IPS DF 6.9 (cell line): ENCODE data around the gene TMEM8B.
A peak's percentile ranks its signal among the peaks of the same experiment; 100 is the strongest.

Experiments
- DNase-seq: peaks from one replicate; pipeline ENCODE4 v3.0.0-alpha.2; 2013; ENCODE audit warnings: low read depth, low spot score
- H3K27ac ChIP-seq: one replicate; pipeline ENCODE4 v1.5.1; 2013; ENCODE audit warnings: low read length, control low read depth
- H3K27me3 ChIP-seq: 2 replicates; pipeline ENCODE4 v1.6.1; 2013; ENCODE audit warnings: mild to moderate bottlenecking, low read length; ENCODE audit not compliant: control insufficient read depth, insufficient read depth
- H3K36me3 ChIP-seq: 2 replicates; pipeline ENCODE4 v1.6.1; 2013; ENCODE audit warnings: low read length; ENCODE audit not compliant: control insufficient read depth, insufficient read depth
- H3K4me1 ChIP-seq: 2 replicates; pipeline ENCODE4 v1.6.1; 2013; ENCODE audit warnings: low read length; ENCODE audit not compliant: control insufficient read depth, insufficient read depth
- H3K4me3 ChIP-seq: 2 replicates; pipeline ENCODE4 v1.5.1; 2013; ENCODE audit warnings: mild to moderate bottlenecking, low read length
- H3K9me3 ChIP-seq: 2 replicates; pipeline ENCODE4 v1.6.1; 2013; ENCODE audit warnings: low read length, inconsistent platforms; ENCODE audit not compliant: control insufficient read depth, insufficient read depth
- WGBS: extraction: QIAGEN DNeasy Blood & Tissue Kit; methylation state at CpG from one replicate; pipeline ENCODE4 v1.1.7; 2013; ENCODE audit warnings: mixed read lengths, missing lambda C conversion rate; ENCODE audit not compliant: insufficient read length, insufficient coverage; 5-methylcytosine and 5-hydroxymethylcytosine counted together

TMEM8B gene

GRCh38 chr9:35827486-35827885 lies 1.5 kb upstream of the TMEM8B start:
- no peak for DNase-seq
- no CpG with 5 or more reads among the region's 3 CpGs for WGBS
- H3K27ac ChIP-seq = no peak overlapping the region
- H3K4me1 ChIP-seq = peaks cover 1% of the 10 kb centered on the region; the same call in 1 of the 2 replicates
- H3K27me3 ChIP-seq = no peaks in the 10 kb centered on the region
- no peak overlapping the region for H3K4me3 ChIP-seq
- H3K36me3 ChIP-seq = no peaks in the 10 kb centered on the region
- H3K9me3 ChIP-seq = no peaks in the 10 kb centered on the region

DNA sequence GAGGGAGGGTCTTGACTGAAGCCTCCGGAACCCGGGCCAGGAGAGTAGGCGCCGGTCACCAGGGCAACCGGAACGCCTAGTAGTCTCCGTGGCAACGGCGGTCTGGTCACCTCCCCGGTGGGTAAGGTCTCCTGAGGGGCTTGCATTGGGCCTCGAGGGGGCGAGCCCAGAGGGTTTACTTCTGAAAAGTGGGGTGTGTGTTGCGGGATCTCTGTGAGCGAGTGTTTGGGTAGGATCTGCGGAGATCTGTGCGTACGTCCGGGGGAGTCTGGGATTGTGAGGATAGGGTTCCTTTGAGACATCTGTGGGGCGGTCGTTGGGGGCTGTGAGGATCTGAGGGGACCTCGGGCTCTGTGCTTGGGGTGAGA lies 328 bp upstream of the TMEM8B start, which contains the start of gene FAM221B:
TSS of gene FAM221B (minus strand) at position 17 of the 368 bp plus-strand sequence. CDS start 2,571 bp downstream, outside the sequence.
- WGBS = no CpG with 5 or more reads among the region's 21 CpGs
- DNase-seq = no peak
- no peaks in the 10 kb centered on the region for H3K27me3 ChIP-seq
- H3K9me3 ChIP-seq = no peaks in the 10 kb centered on the region
- H3K27ac ChIP-seq = no peak within 1 kb of the TSS
- H3K4me3 ChIP-seq = peak within 1 kb of the TSS; percentile 90
- H3K36me3 ChIP-seq = no peaks in the 10 kb centered on the region
- H3K4me1 ChIP-seq = peaks cover 1% of the 10 kb centered on the region; the same call in 1 of the 2 replicates

GRCh38 chr9:35829764-35830096 lies 702 bp downstream of the TMEM8B start:
- no peak overlapping the region for H3K27ac ChIP-seq
- no CpG with 5 or more reads among the region's 2 CpGs for WGBS
- peak overlapping the region; percentile 90; the same call in 1 of the 2 replicates for H3K4me3 ChIP-seq
- H3K36me3 ChIP-seq = no peaks in the 10 kb centered on the region
- no peaks in the 10 kb centered on the region for H3K9me3 ChIP-seq
- no peaks in the 10 kb centered on the region for H3K27me3 ChIP-seq
- DNase-seq = no peak
- no peaks in the 10 kb centered on the region; the same call in 1 of the 2 replicates for H3K4me1 ChIP-seq

- WGBS = no CpG with 5 or more reads among the region's 4 CpGs
- Histone ChIP-seq H3K4me1 (no peaks in the 10 kb centered on the region; the same call in 1 of the 2 replicates), H3K27me3 (no peaks in the 10 kb centered on the region), H3K36me3 (no peaks in the 10 kb centered on the region), H3K9me3 (no peaks in the 10 kb centered on the region), H3K27ac (no peak overlapping the region), H3K4me3 (no peak overlapping the region)
- DNase-seq = no peak
Measured at GRCh38 chr9:35831040-35831439, 2.0 kb downstream of the TMEM8B start.

GRCh38 chr9:35832814-35833213 lies 3.8 kb downstream of the TMEM8B start:
- Histone ChIP-seq H3K4me3 (no peak overlapping the region), H3K9me3 (no peaks in the 10 kb centered on the region), H3K4me1 (no peaks in the 10 kb centered on the region; the same call in 1 of the 2 replicates), H3K27ac (no peak overlapping the region), H3K27me3 (no peaks in the 10 kb centered on the region), H3K36me3 (no peaks in the 10 kb centered on the region)
- WGBS = no CpG with 5 or more reads among the region's 5 CpGs
- DNase-seq = no peak

DNA sequence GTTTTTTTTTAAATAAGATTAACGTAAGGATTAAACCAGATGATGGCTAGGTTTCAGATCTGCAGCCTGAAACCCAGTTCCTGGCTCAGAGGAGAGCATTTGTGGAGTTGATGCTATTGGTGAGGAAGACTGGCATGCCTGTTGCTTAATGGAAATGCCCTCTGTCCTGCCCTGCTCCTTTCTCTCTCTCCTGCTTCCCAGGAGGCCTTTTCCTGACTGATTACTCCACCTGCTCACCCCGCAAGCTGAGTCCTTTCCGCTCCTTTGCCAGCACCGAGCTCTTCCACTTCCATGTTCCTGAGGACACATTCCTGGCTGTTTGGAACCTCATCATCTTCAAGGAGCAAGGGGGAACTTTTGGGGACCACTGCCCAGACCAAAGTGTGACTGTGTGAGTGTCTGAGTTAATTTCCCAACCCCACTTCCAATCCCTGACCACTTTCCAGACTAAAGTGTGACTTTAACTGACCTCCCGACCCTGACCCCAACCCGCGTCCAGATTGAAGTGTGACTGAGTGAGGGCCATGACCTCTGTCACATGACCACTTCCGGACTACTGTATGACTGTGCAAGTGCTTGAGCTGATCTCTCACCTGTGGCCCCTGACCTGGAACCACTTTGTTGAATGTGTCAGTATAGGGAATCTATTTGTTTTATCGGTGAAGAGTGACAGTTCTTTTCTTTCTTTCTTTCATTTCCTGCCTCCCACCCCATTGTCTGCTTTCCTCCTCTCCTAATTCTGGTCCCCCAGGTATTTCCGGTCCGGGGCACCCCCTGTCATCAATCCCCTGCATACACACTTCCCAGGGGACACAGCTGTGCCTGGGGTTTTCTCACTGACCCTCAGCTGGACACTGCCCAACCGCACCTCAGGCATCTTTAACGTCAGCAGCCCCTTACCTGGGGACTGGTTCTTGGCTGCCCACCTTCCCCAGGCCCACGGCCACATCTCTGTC lies 5.5 kb downstream of the TMEM8B start:
- no peak for DNase-seq
- WGBS = 100% methylated on average over 1 of the region's 14 CpGs
- H3K27ac ChIP-seq = no peak overlapping the region

GRCh38 chr9:35835216-35835632 lies 6.2 kb downstream of the TMEM8B start:
- H3K4me1 ChIP-seq = no peaks in the 10 kb centered on the region
- DNase-seq = no peak
- no peak overlapping the region for H3K27ac ChIP-seq
- H3K27me3 ChIP-seq = no peaks in the 10 kb centered on the region
- H3K36me3 ChIP-seq = no peaks in the 10 kb centered on the region
- no peaks in the 10 kb centered on the region for H3K9me3 ChIP-seq
- no peak overlapping the region for H3K4me3 ChIP-seq
- WGBS = no CpG with 5 or more reads among the region's 3 CpGs

More for the DNA sequence above, 5.5 kb downstream of the TMEM8B start:
- H3K9me3 ChIP-seq = no peaks in the 10 kb centered on the region
- H3K4me3 ChIP-seq = no peak overlapping the region
- no peaks in the 10 kb centered on the region for H3K36me3 ChIP-seq
- H3K27me3 ChIP-seq = no peaks in the 10 kb centered on the region
- H3K4me1 ChIP-seq = no peaks in the 10 kb centered on the region; the same call in 1 of the 2 replicates

DNA sequence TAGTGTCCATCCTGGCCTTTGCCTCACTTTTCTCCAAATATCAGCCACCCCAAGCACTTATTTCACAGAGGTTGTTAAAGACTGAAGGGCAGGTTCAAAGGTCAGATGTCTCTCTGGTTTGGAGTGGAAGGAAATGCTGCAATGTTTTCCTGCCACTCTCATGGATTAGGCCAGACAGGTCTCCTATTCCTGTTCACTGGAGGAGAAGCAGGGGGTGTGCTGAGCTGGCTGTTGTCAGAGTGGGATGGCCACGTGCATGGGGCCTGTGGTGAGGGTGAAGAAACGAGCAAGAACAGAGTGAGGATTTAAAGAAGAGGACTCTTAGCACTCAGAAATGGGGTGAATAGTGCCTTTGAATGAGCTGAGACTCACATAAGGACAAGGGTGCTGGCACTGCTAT lies 6.7 kb downstream of the TMEM8B start:
- no peak for DNase-seq
- no CpG with 5 or more reads among the region's 2 CpGs for WGBS
- no peaks in the 10 kb centered on the region for H3K9me3 ChIP-seq
- H3K36me3 ChIP-seq = no peaks in the 10 kb centered on the region
- no peaks in the 10 kb centered on the region for H3K27me3 ChIP-seq
- no peak overlapping the region for H3K27ac ChIP-seq
- no peaks in the 10 kb centered on the region for H3K4me1 ChIP-seq
- no peak overlapping the region for H3K4me3 ChIP-seq

DNA sequence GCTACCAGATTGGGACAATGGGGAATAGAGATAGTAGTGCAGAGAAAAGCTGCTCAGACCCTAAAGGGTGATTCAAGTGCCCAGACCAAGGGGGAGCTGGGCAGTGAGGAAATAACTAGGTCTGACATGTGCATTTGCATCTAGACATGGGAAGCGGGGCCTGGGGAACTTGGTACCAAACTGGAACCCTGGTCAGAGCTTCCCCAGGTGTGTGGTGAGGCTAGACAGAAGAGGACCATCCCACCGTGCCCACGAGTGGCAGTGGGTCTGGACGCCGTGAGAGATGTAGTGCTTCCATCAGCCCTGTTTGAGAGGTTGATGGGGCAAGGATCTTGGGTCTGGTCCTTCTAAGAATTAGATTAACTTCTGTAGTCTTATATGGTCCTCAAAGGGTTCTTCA lies 7.6 kb downstream of the TMEM8B start:
- Histone ChIP-seq H3K4me3 (no peak overlapping the region), H3K27me3 (no peaks in the 10 kb centered on the region), H3K27ac (no peak overlapping the region), H3K36me3 (no peaks in the 10 kb centered on the region), H3K4me1 (no peaks in the 10 kb centered on the region), H3K9me3 (no peaks in the 10 kb centered on the region)
- no CpG with 5 or more reads among the region's 5 CpGs for WGBS
- no peak for DNase-seq

DNA sequence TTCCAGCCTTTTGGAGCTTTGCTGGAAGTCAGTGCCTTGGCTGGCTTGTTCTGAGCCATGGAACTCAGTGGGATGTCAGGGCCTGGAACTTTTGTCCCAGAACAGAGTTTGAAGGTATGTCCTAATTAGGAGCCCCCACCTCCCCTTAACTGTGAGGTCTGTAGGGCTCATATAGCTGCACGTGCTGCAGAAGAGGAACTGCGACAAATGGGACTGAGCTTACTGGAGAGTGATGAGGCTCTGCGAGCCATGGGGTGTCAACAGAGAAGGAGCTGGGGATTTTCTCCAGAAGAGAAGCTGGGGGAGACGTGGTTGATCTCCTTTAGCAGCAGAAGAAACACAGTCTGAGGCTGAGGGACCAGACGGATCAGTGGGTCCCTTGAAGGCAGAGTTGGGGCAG lies 10.9 kb downstream of the TMEM8B start:
- no peak for DNase-seq
- H3K36me3 ChIP-seq = no peaks in the 10 kb centered on the region
- H3K4me1 ChIP-seq = peaks cover 2% of the 10 kb centered on the region; the same call in 1 of the 2 replicates
- H3K4me3 ChIP-seq = no peak overlapping the region
- no CpG with 5 or more reads among the region's 5 CpGs for WGBS
- H3K9me3 ChIP-seq = no peaks in the 10 kb centered on the region
- H3K27me3 ChIP-seq = no peaks in the 10 kb centered on the region
- H3K27ac ChIP-seq = no peak overlapping the region
